DMS 273 (cell line): ENCODE data around the gene PTEN.
"Not testable (repeated sequence)": the region's sequence is repeated elsewhere in the genome, so short reads cannot be mapped to it uniquely, and the experiment has no call there.

Experiments used
- DNase-seq: peaks from one replicate; lab custom pipeline; 2025; ENCODE audit not compliant: unreplicated experiment; lab: John Stamatoyannopoulos, UW

Gene PTEN

GRCh38 chr10:87868277-87868676 lies 4.9 kb downstream of the PTEN start:
- DNase-seq = no peak

- not testable (repeated sequence) for DNase-seq
Observed at GRCh38 chr10:87869139-87869538, 5.7 kb downstream of the PTEN start.

- DNase-seq = no peak
Observed at GRCh38 chr10:87869773-87870551, 6.5 kb downstream of the PTEN start.

GRCh38 chr10:87872828-87873227 lies 9.4 kb downstream of the PTEN start:
- no peak for DNase-seq

- DNase-seq = no peak
Observed at GRCh38 chr10:87873656-87874055, 10.2 kb downstream of the PTEN start.

GRCh38 chr10:87875929-87876571 lies 12.6 kb downstream of the PTEN start:
- peak; percentile 20 for DNase-seq

GRCh38 chr10:87878664-87879459 lies 15.4 kb downstream of the PTEN start:
- DNase-seq = no peak

GRCh38 chr10:87880336-87880735 lies 16.9 kb downstream of the PTEN start:
- DNase-seq = no peak

GRCh38 chr10:87881373-87882059 lies 18.1 kb downstream of the PTEN start:
- DNase-seq = not testable (repeated sequence)

- DNase-seq = no peak
Observed at GRCh38 chr10:87882555-87883294, 19.3 kb downstream of the PTEN start.

- no peak for DNase-seq
Observed at GRCh38 chr10:87886635-87887034, 23.2 kb downstream of the PTEN start.

GRCh38 chr10:87887146-87887545 lies 23.7 kb downstream of the PTEN start:
- DNase-seq = no peak

- no peak for DNase-seq
Observed at GRCh38 chr10:87887548-87888289, 24.3 kb downstream of the PTEN start.

GRCh38 chr10:87895430-87895829 lies 32.0 kb downstream of the PTEN start:
- DNase-seq = no peak

- DNase-seq = no peak
Observed at GRCh38 chr10:87896216-87896615, 32.8 kb downstream of the PTEN start.

- DNase-seq = not testable (repeated sequence)
Observed at GRCh38 chr10:87897957-87898356, 34.5 kb downstream of the PTEN start.

- DNase-seq = not testable (repeated sequence)
Observed at GRCh38 chr10:87903396-87903795, 40.0 kb downstream of the PTEN start.

GRCh38 chr10:87913156-87913921 lies 49.9 kb downstream of the PTEN start:
- no peak for DNase-seq

- no peak for DNase-seq
Observed at GRCh38 chr10:87915406-87915805, 52.0 kb downstream of the PTEN start.
